Left ventricle myocardium inferior (tissue), 1 donor: ENCODE data around the gene PPP2R2D. TPM values are rescaled to one million over a fixed set of nuclear protein-coding genes. Genes with fewer than 3 reads are reported as not detected.
"Not testable (repeated sequence)": the region's sequence is repeated elsewhere in the genome, so short reads cannot be mapped to it uniquely, and the experiment has no call there.

Source experiments
- DNase-seq: peaks from one replicate; pipeline ENCODE4 v3.0.0-alpha.2; 2020
- H3K27ac ChIP-seq: fragments of 200-600 bp; replicated peaks from 2 replicates; pipeline ENCODE4 v1.8.0; 2021
- H3K27me3 ChIP-seq: fragments of 200-600 bp; 2 replicates; pipeline ENCODE4 v1.8.0; 2021; ENCODE audit warnings: low read depth
- H3K36me3 ChIP-seq: fragments of 200-600 bp; 2 replicates; pipeline ENCODE4 v1.8.0; 2021
- H3K4me1 ChIP-seq: fragments of 200-600 bp; 2 replicates; pipeline ENCODE4 v1.8.0; 2021
- H3K4me3 ChIP-seq: fragments of 200-600 bp; 2 replicates; pipeline ENCODE4 v1.8.0; 2021; ENCODE audit warnings: mild to moderate bottlenecking, moderate library complexity
- H3K9me3 ChIP-seq: fragments of 200-600 bp; replicated peaks from 2 replicates; pipeline ENCODE4 v1.8.0; 2021
- intact Hi-C: fragments of 100-400 bp; cut with micrococcal nuclease; formaldehyde crosslinking; loops from one replicate; pipeline ENCODE4 v1.11.0; 2022
- total RNA-seq: library from RNA; stranded (reverse); fragmentation: NEBNext Ultra II Directional; extraction: Animal tissue kit (Norgen Biotek cat#: 25700); gene quantifications from one replicate; pipeline ENCODE4 v1.2.1, GENCODE V29; 2021
- TF ChIP-seq, protein P1 (sequence below): fragments of 200-600 bp; IDR thresholded peaks from 2 replicates; pipeline ENCODE4 v1.8.0; 2021; ENCODE audit warnings: antibody characterized with exemption, mild to moderate bottlenecking, borderline replicate concordance
- donor health status: DM: no; HTN: yes; CAD: no; lungs with severe emphysema.

Gene PPP2R2D
- total RNA-seq, 1 donor from 2014 or later = 38.2 TPM

DNA sequence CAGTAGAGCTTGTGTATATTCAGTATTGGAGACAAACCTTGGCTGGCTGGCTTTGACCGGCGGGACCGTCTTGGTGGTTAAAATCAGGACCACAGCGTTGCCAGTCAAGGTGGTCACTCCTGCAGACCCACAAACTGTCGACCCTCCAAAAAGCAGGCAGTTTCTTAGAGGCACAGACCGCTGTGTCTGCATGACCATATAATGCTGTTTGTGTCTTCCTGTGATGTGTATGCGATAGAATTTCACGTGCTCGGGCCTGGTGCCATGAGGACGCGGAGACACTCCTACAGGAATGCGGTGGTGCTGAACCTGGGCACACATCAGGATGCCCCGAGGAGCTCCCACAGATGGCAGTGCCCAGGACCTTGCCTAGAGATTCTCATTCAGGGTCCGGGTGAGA is 46.1 kb downstream of the PPP2R2D start:
- no peak for DNase-seq
- Histone ChIP-seq H3K27ac (no peak overlapping the region), H3K36me3 (peaks cover 82% of the 10 kb centered on the region), H3K27me3 (no peaks in the 10 kb centered on the region), H3K4me3 (no peak overlapping the region), H3K4me1 (peaks cover 4% of the 10 kb centered on the region), H3K9me3 (no peaks in the 10 kb centered on the region)
- intact Hi-C loops = no loop called here
- TF ChIP-seq, protein P1, sequence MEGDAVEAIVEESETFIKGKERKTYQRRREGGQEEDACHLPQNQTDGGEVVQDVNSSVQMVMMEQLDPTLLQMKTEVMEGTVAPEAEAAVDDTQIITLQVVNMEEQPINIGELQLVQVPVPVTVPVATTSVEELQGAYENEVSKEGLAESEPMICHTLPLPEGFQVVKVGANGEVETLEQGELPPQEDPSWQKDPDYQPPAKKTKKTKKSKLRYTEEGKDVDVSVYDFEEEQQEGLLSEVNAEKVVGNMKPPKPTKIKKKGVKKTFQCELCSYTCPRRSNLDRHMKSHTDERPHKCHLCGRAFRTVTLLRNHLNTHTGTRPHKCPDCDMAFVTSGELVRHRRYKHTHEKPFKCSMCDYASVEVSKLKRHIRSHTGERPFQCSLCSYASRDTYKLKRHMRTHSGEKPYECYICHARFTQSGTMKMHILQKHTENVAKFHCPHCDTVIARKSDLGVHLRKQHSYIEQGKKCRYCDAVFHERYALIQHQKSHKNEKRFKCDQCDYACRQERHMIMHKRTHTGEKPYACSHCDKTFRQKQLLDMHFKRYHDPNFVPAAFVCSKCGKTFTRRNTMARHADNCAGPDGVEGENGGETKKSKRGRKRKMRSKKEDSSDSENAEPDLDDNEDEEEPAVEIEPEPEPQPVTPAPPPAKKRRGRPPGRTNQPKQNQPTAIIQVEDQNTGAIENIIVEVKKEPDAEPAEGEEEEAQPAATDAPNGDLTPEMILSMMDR = no peak

DNA sequence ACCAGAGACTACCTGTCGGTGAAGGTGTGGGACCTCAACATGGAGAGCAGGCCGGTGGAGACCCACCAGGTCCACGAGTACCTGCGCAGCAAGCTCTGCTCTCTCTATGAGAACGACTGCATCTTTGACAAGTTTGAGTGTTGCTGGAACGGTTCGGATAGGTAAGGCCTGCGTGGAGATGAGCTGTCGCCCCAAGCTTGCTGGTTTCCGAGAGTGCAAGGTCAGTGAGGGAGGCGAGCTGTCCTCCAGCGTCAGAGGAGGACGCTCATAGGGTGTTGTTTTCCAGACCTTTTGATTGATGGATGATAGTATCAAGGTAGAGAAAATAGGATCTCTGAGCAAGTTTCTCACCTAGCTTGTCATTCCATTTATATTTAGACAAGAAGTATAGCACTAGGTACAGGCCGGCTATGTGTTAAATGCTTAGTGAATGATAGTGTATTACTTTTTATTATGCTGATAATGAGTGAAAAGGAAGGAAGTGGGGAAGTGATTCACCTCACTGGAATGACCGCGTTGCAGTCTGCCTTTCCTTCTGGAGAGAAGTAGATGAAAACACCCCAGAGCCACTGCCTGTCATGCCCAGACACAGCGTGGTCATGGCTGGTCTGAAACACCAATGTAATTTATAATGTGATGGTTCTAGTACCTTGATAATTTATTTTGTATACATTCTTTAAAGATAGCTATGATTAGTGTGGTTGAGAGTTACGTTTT is 47.0 kb downstream of the PPP2R2D start:
- intact Hi-C loops = no loop called here
- Histone ChIP-seq H3K4me3 (no peak overlapping the region), H3K9me3 (no peaks in the 10 kb centered on the region), H3K4me1 (peaks cover 4% of the 10 kb centered on the region), H3K36me3 (peaks cover 76% of the 10 kb centered on the region), H3K27ac (no peak overlapping the region), H3K27me3 (no peaks in the 10 kb centered on the region)
- DNase-seq = no peak
- TF ChIP-seq, protein P1 = no peak

DNA sequence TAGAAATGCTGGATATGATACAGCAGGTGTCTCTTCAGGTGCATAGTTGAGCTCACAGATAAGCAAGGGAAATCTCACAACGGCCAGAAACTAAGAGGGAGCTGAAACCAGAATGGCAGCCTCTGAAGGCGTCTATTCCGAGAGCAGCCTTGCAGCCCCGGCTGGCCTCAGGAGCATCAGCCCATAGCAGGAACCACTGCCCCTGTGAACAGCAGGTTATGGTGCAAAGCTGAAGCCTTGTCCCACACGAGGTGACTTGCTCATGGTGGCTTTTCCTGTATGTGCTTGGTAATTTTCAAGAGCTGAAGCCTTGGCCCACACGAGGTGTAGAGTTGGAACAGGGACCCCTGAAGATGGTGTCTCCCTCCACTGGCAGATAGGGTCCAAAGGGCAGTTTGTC is 47.7 kb downstream of the PPP2R2D start:
- Histone ChIP-seq H3K9me3 (no peaks in the 10 kb centered on the region), H3K27ac (no peak overlapping the region), H3K4me1 (no peaks in the 10 kb centered on the region), H3K36me3 (peaks cover 76% of the 10 kb centered on the region), H3K4me3 (no peak overlapping the region), H3K27me3 (no peaks in the 10 kb centered on the region)
- intact Hi-C loops = no loop called here
- TF ChIP-seq, protein P1 = no peak
- no peak for DNase-seq

DNA sequence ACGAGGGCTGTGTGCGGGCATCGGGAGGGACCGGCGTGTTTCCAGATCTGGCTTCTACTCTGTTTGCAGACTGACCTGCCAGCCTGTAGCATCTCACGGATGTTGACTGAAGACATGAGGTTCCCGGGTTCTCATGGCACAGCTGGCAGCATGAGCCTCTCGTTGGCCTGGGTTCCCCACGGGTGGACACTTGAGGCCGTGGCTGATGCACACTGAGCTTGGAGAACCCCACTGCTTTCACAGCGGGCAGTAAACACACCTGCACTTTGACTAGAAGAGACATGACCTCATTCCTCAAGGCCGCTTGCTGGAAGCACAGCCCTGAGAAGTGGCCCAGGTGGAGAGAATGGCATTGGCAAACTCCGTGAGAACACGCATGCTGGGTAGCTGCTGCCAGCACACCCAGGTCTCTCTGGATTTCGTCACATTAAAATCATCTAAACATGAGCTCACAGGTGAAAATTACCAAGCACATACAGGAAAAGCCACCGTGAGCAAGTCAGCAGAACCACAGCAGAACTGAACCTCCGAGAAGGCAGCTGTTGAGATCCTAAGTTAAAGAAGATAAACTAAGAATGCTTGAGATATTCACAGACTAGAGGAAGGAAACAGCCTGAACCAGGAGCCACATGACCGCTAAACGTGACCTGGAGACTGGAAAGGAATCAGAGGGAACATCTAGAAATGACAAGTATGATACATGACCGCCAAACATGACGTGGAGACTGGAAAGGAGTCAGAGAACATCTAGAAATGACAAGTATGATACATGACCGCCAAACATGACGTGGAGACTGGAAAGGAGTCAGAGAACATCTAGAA is 48.4 kb downstream of the PPP2R2D start:
- DNase-seq = no peak
- Histone ChIP-seq H3K27ac (no peak overlapping the region), H3K9me3 (no peaks in the 10 kb centered on the region), H3K27me3 (no peaks in the 10 kb centered on the region), H3K4me1 (no peaks in the 10 kb centered on the region), H3K36me3 (peaks cover 80% of the 10 kb centered on the region), H3K4me3 (no peak overlapping the region)
- intact Hi-C loops = no loop called here
- TF ChIP-seq, protein P1 = no peak

DNA sequence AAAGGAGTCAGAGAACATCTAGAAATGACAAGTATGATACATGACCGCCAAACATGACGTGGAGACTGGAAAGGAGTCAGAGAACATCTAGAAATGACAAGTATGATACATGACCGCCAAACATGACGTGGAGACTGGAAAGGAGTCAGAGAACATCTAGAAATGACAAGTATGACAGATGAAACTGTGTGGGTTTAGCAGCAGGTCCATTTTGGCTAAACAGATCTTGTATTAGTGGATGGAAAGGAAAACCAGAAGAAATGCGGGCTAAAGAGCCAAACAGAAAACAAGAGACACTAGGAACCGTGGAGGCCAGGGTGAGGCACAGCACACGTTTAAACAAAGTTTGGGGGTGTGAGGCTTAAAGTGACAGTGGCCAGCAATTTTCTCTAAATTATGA is 49.1 kb downstream of the PPP2R2D start:
- H3K36me3 ChIP-seq = peaks cover 80% of the 10 kb centered on the region
- H3K27ac ChIP-seq, DNase-seq, H3K27me3 ChIP-seq, H3K9me3 ChIP-seq, intact Hi-C loops, H3K4me3 ChIP-seq, H3K4me1 ChIP-seq: not testable (repeated sequence)
